Thyroid gland (tissue), 4 donors: ENCODE data around the gene MANSC1. TPM values are rescaled to one million over a fixed set of nuclear protein-coding genes. Genes with fewer than 3 reads are reported as not detected.

Experiments
- DNase-seq, 2 donors: peaks; one replicate each; pipeline ENCODE4 v3.0.0-alpha.2; 2019
- H3K27ac ChIP-seq, 3 donors: fragments of 200-600 bp; sonication (generic); 1 replicate in 2 of 3; 2 replicates in 1 of 3; pipeline ENCODE4 v1.5.1; 2016 to 2019; ENCODE audit warnings: mild to moderate bottlenecking in 1 of 3, moderate library complexity in 1 of 3
- H3K27me3 ChIP-seq: fragments of 200-600 bp; sonication (generic); one replicate; pipeline ENCODE4 v1.5.1; 2019
- H3K36me3 ChIP-seq, 2 donors: fragments of 200-600 bp; sonication (generic); one replicate each; pipeline ENCODE4 v1.5.1; 2016 to 2019
- H3K4me1 ChIP-seq, 2 donors: fragments of 200-600 bp; sonication (generic); one replicate each; pipeline ENCODE4 v1.5.1; 2017 to 2019
- H3K4me3 ChIP-seq, 3 donors: fragments of 200-600 bp; sonication (generic); replicated peaks in 1 of 3; 1 replicate in 2 of 3; 2 replicates in 1 of 3; pipeline ENCODE4 v1.5.1; 2016; ENCODE audit warnings: mild to moderate bottlenecking in 1 of 3
- H3K9me3 ChIP-seq: fragments of 200-600 bp; sonication (generic); one replicate; pipeline ENCODE4 v1.5.1; 2017
- CTCF ChIP-seq, 6 experiments: fragments of 200-600 bp in 3 of 6; fragments of 450-650 bp in 3 of 6; sonication (generic) in 3 of 6; IDR thresholded peaks; one replicate each; pipeline ENCODE4 v1.5.1; 2016 to 2019; ENCODE audit warnings: antibody characterized with exemption in 6 of 6, mild to moderate bottlenecking in 2 of 6, inconsistent platforms in 1 of 6, moderate library complexity in 1 of 6
- POLR2A ChIP-seq, 2 donors: fragments of 450-650 bp; IDR thresholded peaks; one replicate each; pipeline ENCODE4 v1.6.1; 2017; ENCODE audit warnings: antibody characterized with exemption in 2 of 2, mild to moderate bottlenecking in 2 of 2, moderate library complexity in 1 of 2
- WGBS, 2 donors: methylation state at CpG; one replicate each; pipeline ENCODE4 v1.1.5; 2017; 5-methylcytosine and 5-hydroxymethylcytosine counted together
- intact Hi-C: fragments of 100-400 bp; cut with DNase I; formaldehyde crosslinking; loops from one replicate; pipeline ENCODE4 v1.15.1; 2023
- total RNA-seq, 4 donors: library from RNA; depleted of rRNA; stranded (reverse); fragments of >200 nt; gene quantifications; one replicate each; pipeline ENCODE4 v1.2.3, GENCODE V29; 2016

MANSC1 gene
- total RNA-seq, 4 donors from 2014 or later = 15.3 to 59.0 (median 37.5) TPM

- Histone ChIP-seq H3K36me3 (peaks cover 0 to 4% of the 10 kb centered on the region in 2 donors), H3K4me3 (no peak overlapping the region), H3K27me3 (no peaks in the 10 kb centered on the region), H3K9me3 (no peaks in the 10 kb centered on the region), H3K4me1 (no peaks in the 10 kb centered on the region), H3K27ac (no peak overlapping the region)
- no peak for DNase-seq
- WGBS, 2 donors = 94 to 97% methylated on average over 5 of the region's 5 CpGs
- intact Hi-C loops = no loop called here
- TF ChIP-seq POLR2A (IDR thresholded peaks at IDR 0.05) (no peak), CTCF (IDR thresholded peaks at IDR 0.05) (no peak)
These were observed 15.4 kb upstream of the MANSC1 start for GRCh38 chr12:12365446-12365802.

GRCh38 chr12:12364787-12365445, 14.9 kb upstream of the MANSC1 start:
- Histone ChIP-seq H3K4me3 (no peak overlapping the region), H3K27me3 (no peaks in the 10 kb centered on the region), H3K4me1 (no peaks in the 10 kb centered on the region), H3K9me3 (no peaks in the 10 kb centered on the region), H3K27ac (no peak overlapping the region), H3K36me3 (peaks cover 0 to 4% of the 10 kb centered on the region in 2 donors)
- WGBS, 2 donors = 90 to 97% methylated on average over 4 of the region's 4 CpGs
- intact Hi-C loops = no loop called here
- no peak for TF ChIP-seq POLR2A (IDR thresholded peaks at IDR 0.05)
- no peak for TF ChIP-seq CTCF (IDR thresholded peaks at IDR 0.05)
- no peak for DNase-seq

- Histone ChIP-seq H3K4me3 (no peak overlapping the region), H3K36me3 (peaks cover 0 to 4% of the 10 kb centered on the region in 2 donors), H3K9me3 (no peaks in the 10 kb centered on the region), H3K4me1 (peaks cover 7 to 11% of the 10 kb centered on the region in 2 donors), H3K27ac (no peak overlapping the region), H3K27me3 (no peaks in the 10 kb centered on the region)
- DNase-seq = no peak
- WGBS, 2 donors = 91 to 94% methylated on average over 4 of the region's 4 CpGs
- intact Hi-C loops = no loop called here
- no peak for TF ChIP-seq POLR2A (IDR thresholded peaks at IDR 0.05)
- TF ChIP-seq CTCF (IDR thresholded peaks at IDR 0.05) = no peak
These were observed 8.5 kb upstream of the MANSC1 start for GRCh38 chr12:12358528-12358927.

- Histone ChIP-seq H3K27me3 (no peaks in the 10 kb centered on the region), H3K36me3 (no peaks in the 10 kb centered on the region), H3K4me3 (peak overlapping the region; percentile 53 to 95 (median 82)), H3K27ac (peak overlapping the region; percentile 65 to 96 (median 92)), H3K4me1 (peaks cover 7 to 11% of the 10 kb centered on the region in 2 donors), H3K9me3 (no peaks in the 10 kb centered on the region)
- 29 to 34% methylated on average over 10 of the region's 10 CpGs for WGBS, 2 donors
- TF ChIP-seq POLR2A (IDR thresholded peaks at IDR 0.05) (no peak), CTCF (IDR thresholded peaks at IDR 0.05) (no peak)
- DNase-seq = no peak
- intact Hi-C loops = no loop called here
These were observed 7.8 kb upstream of the MANSC1 start for GRCh38 chr12:12357719-12358461.
